IPS-11a (cell line): Measurements from ENCODE around the gene PEMT.

ENCODE experiments used
- H3K4me3 ChIP-seq: one replicate; pipeline ENCODE4 v1.5.1; 2013; ENCODE audit warnings: low read depth, low read length, control low read depth

The PEMT gene

GRCh38 chr17:17515934-17516930 lies 75.3 kb downstream of the PEMT start:
- no peak overlapping the region for H3K4me3 ChIP-seq

- no peak overlapping the region for H3K4me3 ChIP-seq
Observed at GRCh38 chr17:17514993-17515933, 76.2 kb downstream of the PEMT start.

- no peak overlapping the region for H3K4me3 ChIP-seq
Observed at GRCh38 chr17:17514361-17514992, 77.0 kb downstream of the PEMT start.

- H3K4me3 ChIP-seq: no peak overlapping the region
Observed at GRCh38 chr17:17513626-17514025, 77.9 kb downstream of the PEMT start.

GRCh38 chr17:17512866-17513265 lies 78.6 kb downstream of the PEMT start:
- no peak overlapping the region for H3K4me3 ChIP-seq

- H3K4me3 ChIP-seq: no peak overlapping the region
Observed at GRCh38 chr17:17511881-17512858, 79.3 kb downstream of the PEMT start.

GRCh38 chr17:17511293-17511741 lies 80.2 kb downstream of the PEMT start:
- no peak overlapping the region for H3K4me3 ChIP-seq

- H3K4me3 ChIP-seq: no peak overlapping the region
Observed at GRCh38 chr17:17510456-17511292, 80.8 kb downstream of the PEMT start.

- no peak overlapping the region for H3K4me3 ChIP-seq
Observed at GRCh38 chr17:17509601-17510425, 81.7 kb downstream of the PEMT start.

- H3K4me3 ChIP-seq: no peak overlapping the region
Observed at GRCh38 chr17:17508646-17509591, 82.6 kb downstream of the PEMT start.

- H3K4me3 ChIP-seq: no peak overlapping the region
Observed at GRCh38 chr17:17508019-17508535, 83.4 kb downstream of the PEMT start.

GRCh38 chr17:17507465-17508011 lies 84.0 kb downstream of the PEMT start:
- no peak overlapping the region for H3K4me3 ChIP-seq

GRCh38 chr17:17506893-17507464 lies 84.5 kb downstream of the PEMT start:
- H3K4me3 ChIP-seq: no peak overlapping the region

- no peak overlapping the region for H3K4me3 ChIP-seq
Observed at GRCh38 chr17:17506181-17506741, 85.2 kb downstream of the PEMT start.

- no peak overlapping the region for H3K4me3 ChIP-seq
Observed at GRCh38 chr17:17505610-17506171, 85.8 kb downstream of the PEMT start.
